Ishikawa (cell line): ENCODE results near the gene NOTO.
A peak's percentile ranks its signal among the peaks of the same experiment; 100 is the strongest.

Experiments used
- CEBPB ChIP-seq: IDR thresholded peaks from 2 replicates; pipeline ENCODE4 v1.6.1; 2012
- CREB1 ChIP-seq: IDR thresholded peaks from 2 replicates; pipeline ENCODE4 v1.6.1; 2012; ENCODE audit warnings: low read depth
- EGR1 ChIP-seq: IDR thresholded peaks from 2 replicates; pipeline ENCODE4 v1.6.1; 2012
- EP300 ChIP-seq: IDR thresholded peaks from 2 replicates; pipeline ENCODE4 v1.6.1; 2012; ENCODE audit warnings: borderline replicate concordance
- FOXM1 ChIP-seq: IDR thresholded peaks from 2 replicates; pipeline ENCODE4 v1.6.1; 2012; ENCODE audit warnings: low read depth, borderline replicate concordance
- NFIC ChIP-seq: IDR thresholded peaks from 2 replicates; pipeline ENCODE4 v1.6.1; 2012
- RAD21 ChIP-seq: IDR thresholded peaks from 2 replicates; pipeline ENCODE4 v1.6.1; 2012; ENCODE audit warnings: low read depth
- TAF1 ChIP-seq: IDR thresholded peaks from 2 replicates; pipeline ENCODE4 v1.6.1; 2012; ENCODE audit warnings: low read depth, mild to moderate bottlenecking
- TCF12 ChIP-seq: IDR thresholded peaks from 2 replicates; pipeline ENCODE4 v1.6.1; 2012; ENCODE audit warnings: low read depth
- TEAD4 ChIP-seq: IDR thresholded peaks from 2 replicates; pipeline ENCODE4 v1.6.1; 2012
- YY1 ChIP-seq: IDR thresholded peaks from 2 replicates; pipeline ENCODE4 v1.6.1; 2012; ENCODE audit warnings: low read depth
- ZBTB7A ChIP-seq: IDR thresholded peaks from 2 replicates; pipeline ENCODE4 v1.6.1; 2012; ENCODE audit warnings: low read depth
- TF ChIP-seq, protein P1 (sequence below): IDR thresholded peaks from 2 replicates; pipeline ENCODE4 v1.6.1; 2012
- TF ChIP-seq, protein P2 (sequence below): IDR thresholded peaks from 2 replicates; pipeline ENCODE4 v1.6.1; 2012; ENCODE audit warnings: low read depth, mild to moderate bottlenecking
- TF ChIP-seq, protein P3 (sequence below): IDR thresholded peaks from 2 replicates; pipeline ENCODE4 v1.6.1; 2012

NOTO gene

DNA sequence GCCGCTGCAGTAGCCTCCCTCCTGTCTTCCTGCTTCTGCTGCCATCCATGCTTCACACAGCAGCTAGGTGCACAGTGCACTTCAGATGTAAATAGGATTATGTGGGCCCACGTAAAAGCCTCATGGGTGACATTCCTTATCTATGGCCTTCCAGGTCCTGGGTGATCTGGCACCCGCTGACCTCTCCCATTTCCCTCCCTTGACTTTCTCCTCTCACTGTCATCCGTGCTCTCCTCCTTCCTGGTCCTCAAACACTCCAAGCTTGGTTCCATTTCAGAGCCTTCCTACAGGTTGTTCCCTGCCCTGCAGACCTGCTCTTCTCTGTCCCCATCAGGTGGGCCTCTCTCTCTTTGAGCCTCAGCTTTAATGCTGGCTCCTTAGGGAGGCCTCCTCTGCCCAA, 7.6 kb downstream of the NOTO start:
- TF ChIP-seq YY1 (no peak), NFIC (no peak), CEBPB (no peak), CREB1 (no peak), TEAD4 (no peak), ZBTB7A (no peak), TAF1 (no peak), RAD21 (no peak), FOXM1 (no peak), EGR1 (no peak)
- TF ChIP-seq, protein P1, sequence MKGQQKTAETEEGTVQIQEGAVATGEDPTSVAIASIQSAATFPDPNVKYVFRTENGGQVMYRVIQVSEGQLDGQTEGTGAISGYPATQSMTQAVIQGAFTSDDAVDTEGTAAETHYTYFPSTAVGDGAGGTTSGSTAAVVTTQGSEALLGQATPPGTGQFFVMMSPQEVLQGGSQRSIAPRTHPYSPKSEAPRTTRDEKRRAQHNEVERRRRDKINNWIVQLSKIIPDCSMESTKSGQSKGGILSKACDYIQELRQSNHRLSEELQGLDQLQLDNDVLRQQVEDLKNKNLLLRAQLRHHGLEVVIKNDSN: no peak
- TF ChIP-seq, protein P2, sequence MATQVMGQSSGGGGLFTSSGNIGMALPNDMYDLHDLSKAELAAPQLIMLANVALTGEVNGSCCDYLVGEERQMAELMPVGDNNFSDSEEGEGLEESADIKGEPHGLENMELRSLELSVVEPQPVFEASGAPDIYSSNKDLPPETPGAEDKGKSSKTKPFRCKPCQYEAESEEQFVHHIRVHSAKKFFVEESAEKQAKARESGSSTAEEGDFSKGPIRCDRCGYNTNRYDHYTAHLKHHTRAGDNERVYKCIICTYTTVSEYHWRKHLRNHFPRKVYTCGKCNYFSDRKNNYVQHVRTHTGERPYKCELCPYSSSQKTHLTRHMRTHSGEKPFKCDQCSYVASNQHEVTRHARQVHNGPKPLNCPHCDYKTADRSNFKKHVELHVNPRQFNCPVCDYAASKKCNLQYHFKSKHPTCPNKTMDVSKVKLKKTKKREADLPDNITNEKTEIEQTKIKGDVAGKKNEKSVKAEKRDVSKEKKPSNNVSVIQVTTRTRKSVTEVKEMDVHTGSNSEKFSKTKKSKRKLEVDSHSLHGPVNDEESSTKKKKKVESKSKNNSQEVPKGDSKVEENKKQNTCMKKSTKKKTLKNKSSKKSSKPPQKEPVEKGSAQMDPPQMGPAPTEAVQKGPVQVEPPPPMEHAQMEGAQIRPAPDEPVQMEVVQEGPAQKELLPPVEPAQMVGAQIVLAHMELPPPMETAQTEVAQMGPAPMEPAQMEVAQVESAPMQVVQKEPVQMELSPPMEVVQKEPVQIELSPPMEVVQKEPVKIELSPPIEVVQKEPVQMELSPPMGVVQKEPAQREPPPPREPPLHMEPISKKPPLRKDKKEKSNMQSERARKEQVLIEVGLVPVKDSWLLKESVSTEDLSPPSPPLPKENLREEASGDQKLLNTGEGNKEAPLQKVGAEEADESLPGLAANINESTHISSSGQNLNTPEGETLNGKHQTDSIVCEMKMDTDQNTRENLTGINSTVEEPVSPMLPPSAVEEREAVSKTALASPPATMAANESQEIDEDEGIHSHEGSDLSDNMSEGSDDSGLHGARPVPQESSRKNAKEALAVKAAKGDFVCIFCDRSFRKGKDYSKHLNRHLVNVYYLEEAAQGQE: no peak
- TF ChIP-seq, protein P3, sequence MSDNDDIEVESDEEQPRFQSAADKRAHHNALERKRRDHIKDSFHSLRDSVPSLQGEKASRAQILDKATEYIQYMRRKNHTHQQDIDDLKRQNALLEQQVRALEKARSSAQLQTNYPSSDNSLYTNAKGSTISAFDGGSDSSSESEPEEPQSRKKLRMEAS: no peak

DNA sequence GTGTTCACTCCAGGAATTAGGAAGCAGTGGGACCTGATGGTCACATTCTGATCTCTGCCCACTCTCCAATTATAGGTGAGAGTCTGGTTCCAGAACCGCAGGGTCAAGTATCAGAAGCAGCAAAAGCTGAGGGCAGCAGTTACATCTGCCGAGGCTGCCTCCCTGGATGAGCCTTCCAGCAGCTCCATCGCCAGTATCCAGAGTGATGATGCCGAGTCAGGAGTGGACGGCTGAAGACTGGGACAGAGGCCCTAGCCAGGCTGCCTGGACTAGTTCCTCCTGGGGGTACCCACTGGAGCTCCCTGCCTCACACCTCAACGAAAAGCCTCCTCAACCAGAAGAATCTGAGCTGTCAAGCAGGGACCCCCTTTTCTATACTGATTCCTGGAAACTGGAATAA, 8.3 kb downstream of the NOTO start:
- TF ChIP-seq ZBTB7A: no peak
- TF ChIP-seq EP300: no peak
- TF ChIP-seq, protein P3: no peak
- no peak for TF ChIP-seq TEAD4
- TF ChIP-seq YY1: no peak
- TF ChIP-seq, protein P1: no peak
- no peak for TF ChIP-seq CEBPB
- TF ChIP-seq, protein P2: no peak

DNA sequence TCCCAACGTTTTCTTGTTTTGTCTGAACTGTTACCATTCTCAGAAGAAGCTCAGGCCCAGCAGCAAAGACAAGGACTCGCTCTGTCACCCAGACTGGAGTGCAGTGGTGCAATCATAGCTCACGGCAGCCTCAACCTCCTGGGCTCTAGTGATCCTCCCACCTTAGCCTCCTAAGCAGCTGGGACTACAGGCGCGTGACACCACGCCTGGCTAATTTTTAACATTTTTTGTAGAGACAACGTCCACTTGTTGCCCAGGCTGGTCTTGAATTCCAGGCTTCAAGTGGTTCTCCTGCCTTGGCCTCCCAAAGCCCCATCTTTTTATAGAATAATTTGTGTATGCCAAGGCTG, 9.7 kb downstream of the NOTO start:
- TF ChIP-seq TAF1: no peak
- TF ChIP-seq, protein P1: no peak
- TF ChIP-seq CEBPB: no peak
- no peak for TF ChIP-seq CREB1
- TF ChIP-seq RAD21: no peak
- TF ChIP-seq FOXM1: no peak
- no peak for TF ChIP-seq EP300

DNA sequence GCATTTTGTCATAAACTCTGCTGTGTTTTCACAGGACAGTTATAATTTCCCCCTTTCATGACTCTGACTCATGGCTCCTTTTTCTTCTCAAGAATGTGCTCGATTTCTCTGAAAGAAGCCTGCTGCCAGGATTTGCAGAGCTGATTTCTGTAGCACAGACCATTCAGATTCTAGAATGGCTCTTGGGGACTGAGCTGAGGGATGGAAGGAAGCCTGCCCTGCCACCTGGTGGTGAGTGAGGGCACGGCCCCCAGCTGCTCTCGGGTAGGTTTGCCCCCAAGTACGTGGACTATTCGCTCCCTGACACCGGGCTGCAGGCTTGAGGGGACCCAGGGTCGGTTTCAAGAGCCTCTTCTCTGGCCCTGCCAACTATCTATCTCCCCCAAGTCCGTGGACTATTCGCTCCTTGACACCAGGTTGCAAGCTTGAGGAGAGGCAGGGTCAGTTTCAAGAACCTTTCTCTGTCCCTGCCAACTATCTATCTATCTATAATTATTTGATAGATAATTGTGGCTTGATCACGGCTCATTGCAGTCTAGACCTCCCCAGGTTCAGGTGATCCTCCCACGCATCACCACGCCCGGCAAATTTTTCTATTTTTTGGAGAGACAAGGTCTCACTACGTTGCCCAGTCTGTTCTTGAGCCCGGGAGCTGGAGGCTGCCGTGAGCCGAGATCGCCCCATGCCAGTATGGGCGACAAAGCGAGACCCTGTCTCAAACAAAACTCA, 10.2 kb downstream of the NOTO start:
- TF ChIP-seq RAD21 (peak; percentile 70), EP300 (no peak)

DNA sequence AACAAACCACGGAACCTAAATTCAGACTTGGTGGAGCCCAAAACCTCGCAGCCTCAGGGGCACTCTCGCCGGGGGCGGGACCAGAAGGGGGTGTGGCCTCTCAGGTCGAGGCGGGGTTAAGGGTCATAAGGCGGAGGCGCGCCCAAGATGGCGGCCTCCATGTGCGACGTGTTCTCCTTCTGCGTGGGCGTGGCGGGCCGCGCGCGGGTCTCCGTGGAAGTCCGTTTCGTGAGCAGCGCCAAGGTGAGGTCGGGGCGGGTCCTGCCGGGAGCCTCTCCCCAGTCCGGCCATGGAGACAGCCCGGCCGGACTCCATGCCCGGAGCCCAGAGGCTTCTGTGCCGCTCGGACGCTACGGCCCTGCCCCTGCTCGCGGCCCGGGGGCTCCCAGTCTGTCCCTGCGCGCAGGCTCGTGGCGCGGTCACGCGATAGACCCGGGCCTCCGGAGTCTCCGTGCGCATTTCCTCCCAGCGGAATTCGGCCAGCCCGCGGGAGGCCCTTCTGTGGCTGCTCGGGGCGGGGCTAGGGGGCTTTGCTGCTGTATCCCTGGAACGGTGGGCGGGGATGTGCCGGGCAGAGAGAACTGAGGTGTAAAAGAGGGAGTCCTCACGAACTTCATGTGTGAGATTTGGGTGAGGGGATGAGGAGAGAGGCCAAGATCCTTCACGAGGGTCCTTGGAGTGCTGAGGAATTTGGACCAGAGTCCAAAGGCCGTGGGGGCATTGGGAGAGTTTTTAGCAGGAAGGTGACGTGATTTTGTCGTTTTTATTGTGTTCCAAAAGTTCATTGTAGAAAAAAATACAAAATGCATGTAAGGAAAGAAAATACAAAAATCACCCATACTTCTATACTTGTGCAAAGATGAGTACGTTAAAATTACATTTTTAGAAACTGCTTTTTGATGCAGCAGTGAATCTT, 12.0 kb downstream of the NOTO start, which contains the start of gene SMYD5:
TSS of gene SMYD5 (plus strand) at position 126 of the 916 bp plus-strand sequence. CDS start at position 148, 22 bp downstream.
- 0 out of 2 replicates have a peak, but pooled peaks have one; percentile 7 for TF ChIP-seq CEBPB
- peak; percentile 90 for TF ChIP-seq TAF1
- TF ChIP-seq EP300: no peak
- TF ChIP-seq, protein P1: 0 out of 2 replicates have a peak, but pooled peaks have one; percentile 11
- TF ChIP-seq NFIC: no peak
- TF ChIP-seq, protein P2: no peak
- no peak for TF ChIP-seq TEAD4
- TF ChIP-seq TCF12: peak; percentile 64
- no peak for TF ChIP-seq RAD21
- peak; percentile 98 for TF ChIP-seq EGR1
- peak; percentile 98 for TF ChIP-seq YY1
- 0 out of 2 replicates have a peak, but pooled peaks have one; percentile 63 for TF ChIP-seq ZBTB7A
- TF ChIP-seq CREB1: no peak
- TF ChIP-seq, protein P3: peak; percentile 98
- TF ChIP-seq FOXM1: no peak
